ENCODE data around the gene NRL. TPM values are rescaled to one million over a fixed set of nuclear protein-coding genes. Genes with fewer than 3 reads are reported as not detected.

Gene NRL
- polyA plus RNA-seq, 2 of the 4 experiments (the other 2 are of a cell fraction) = 0.93 to 0.97 TPM

DNA sequence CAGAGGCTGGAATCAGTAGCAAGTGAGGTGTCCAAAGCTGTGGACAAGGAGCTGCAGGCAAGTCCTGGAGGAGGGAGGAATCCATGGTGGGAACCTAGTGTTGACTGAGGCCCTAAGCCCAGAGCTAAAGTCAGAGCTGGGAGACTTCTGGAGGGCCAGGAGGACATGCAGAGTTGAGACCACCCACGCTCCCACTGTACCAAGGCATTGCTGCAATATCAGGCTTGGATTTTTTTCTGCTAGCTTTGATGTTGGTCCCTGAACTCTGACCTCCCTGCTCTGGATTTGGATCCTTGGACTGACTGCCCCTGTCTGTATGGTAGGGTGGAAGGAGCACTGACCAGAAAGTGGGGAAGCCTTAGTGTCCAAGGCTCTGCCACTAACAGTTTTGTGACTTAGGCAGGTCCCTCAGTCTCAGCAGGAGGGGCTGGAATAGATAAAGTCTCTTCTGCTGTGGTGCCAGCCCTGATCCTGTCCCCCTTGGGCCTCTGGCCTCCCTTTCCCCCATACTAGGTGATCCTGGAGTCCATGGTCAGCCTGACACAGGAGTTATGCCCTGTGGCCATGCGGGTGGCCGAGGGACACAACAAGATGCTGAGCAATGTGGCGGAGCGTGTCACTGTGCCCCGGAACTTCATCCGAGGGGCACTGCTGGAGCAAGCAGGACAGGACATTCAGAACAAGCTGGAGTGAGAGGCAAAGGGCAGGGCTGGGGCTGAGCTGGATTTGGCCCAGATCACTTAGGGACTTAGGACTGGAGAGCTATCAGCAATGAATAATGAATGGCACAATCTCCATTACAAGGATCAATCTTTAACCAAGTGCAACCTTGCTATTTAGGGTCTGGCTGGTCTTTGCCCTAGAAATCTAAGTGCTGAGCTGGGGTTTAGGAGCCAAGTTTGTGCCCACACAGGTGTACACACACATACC is 53.5 kb downstream of the NRL start:
- ATAC-seq = no peak
- 72% methylated on average over 7 of the region's 7 CpGs for WGBS (ENCODE audit: missing lambda C conversion rate)

DNA sequence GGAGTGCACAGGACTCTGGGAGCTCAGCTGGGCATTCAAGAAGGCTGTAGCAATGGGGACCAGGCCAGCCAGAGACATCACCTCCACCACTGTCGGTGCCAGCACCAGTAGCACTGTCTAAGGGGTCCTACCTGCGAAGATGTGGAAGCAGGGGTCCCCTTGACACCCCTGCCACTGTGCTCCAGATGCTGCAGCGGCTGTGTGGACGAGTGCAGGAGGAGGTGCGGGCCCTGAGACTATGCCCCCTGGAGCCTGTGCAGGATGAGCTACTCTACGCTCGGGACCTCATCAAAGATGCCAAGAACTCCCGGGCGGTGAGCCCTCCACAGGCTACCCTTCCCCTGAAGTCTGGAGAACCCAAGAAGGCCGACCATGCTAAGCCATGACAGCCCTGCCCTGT is 54.3 kb downstream of the NRL start:
- ATAC-seq (no peak), FAIRE-seq (no peak), DNase-seq (ENCODE audit: low read depth in 1 of 2, low spot score in 1 of 2) (no peak)
- ChIA-PET POLR2A (no interaction called here), CTCF (interaction anchor here (1.2 to 15.8 kb wide), 8 partner anchors 11 to 100 kb away, joined by 3 to 405 read pairs (median 57); partner anchors contain the start of genes CPNE6, IRF9 and PCK2)
- no peak for TF ChIP-seq JUNB (IDR thresholded peaks at IDR 0.05)
- 64% methylated on average over 10 of the region's 10 CpGs for WGBS (ENCODE audit: missing lambda C conversion rate)
- Histone ChIP-seq H3K4me3 (no peak overlapping the region), H3K4me2 (no peak overlapping the region), H3K4me1 (no peaks in the 10 kb centered on the region), H3K27ac (no peak overlapping the region), H3K9me3 (no peaks in the 10 kb centered on the region)

More for the DNA sequence above, 53.5 kb downstream of the NRL start:
- no peak overlapping the region for H3K4me2 ChIP-seq
- TF ChIP-seq, protein P1, sequence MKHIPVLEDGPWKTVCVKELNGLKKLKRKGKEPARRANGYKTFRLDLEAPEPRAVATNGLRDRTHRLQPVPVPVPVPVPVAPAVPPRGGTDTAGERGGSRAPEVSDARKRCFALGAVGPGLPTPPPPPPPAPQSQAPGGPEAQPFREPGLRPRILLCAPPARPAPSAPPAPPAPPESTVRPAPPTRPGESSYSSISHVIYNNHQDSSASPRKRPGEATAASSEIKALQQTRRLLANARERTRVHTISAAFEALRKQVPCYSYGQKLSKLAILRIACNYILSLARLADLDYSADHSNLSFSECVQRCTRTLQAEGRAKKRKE (CRISPR knock-in tag; IDR thresholded peaks at IDR 0.05; ENCODE audit: low read depth) = no peak
- TF ChIP-seq CBX2 (IDR thresholded peaks at IDR 0.05; ENCODE audit: borderline replicate concordance, low read depth) (no peak), JUNB (IDR thresholded peaks at IDR 0.05) (no peak), POLR2AphosphoS2 (conservative IDR thresholded peaks at IDR 0.05; ENCODE audit: low read length) (no peak)
- POLR2A ChIA-PET = no interaction called here
- H3K27ac ChIP-seq = no peak overlapping the region
- H3K9me3 ChIP-seq = no peaks in the 10 kb centered on the region
- no peak overlapping the region for H3K4me3 ChIP-seq
- CTCF ChIA-PET = interaction anchor here (0.9 to 15.8 kb wide), 9 partner anchors 9 to 235 kb away, joined by 3 to 405 read pairs (median 5); partner anchors contain the start of genes CPNE6, IRF9 and PCK2
- no peak for FAIRE-seq
- H3K4me1 ChIP-seq = no peaks in the 10 kb centered on the region
- no peak for DNase-seq (ENCODE audit: low read depth in 1 of 2, low spot score in 1 of 2)

DNA sequence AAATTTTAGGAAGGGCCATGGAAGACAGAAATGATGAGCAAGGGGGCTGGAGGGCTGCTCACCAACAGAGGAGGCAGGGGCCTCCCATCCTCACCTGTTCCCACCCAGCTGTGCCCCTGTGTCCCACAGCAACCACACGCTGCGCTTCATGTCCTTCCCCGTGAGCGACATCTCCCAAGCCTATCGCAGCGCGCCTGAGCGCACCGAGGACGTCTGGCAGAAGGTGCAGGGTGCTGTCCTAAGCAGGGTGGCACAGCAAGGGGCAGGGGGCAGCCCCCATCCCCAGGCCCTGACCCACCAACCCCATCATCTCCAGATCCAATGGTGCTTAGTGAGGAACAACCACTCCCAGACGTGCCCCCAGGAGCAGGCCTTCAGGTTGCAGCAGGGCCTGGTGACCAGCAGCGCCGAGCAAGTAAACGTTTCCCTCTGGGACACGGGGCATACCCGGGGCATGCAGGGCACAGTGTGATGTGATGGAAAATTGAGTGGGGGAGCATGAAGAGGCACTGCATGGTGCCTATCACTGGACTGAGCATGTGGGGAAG is 54.8 kb downstream of the NRL start:
- ChIA-PET POLR2A (no interaction called here), CTCF (interaction anchor here (7.0 to 15.8 kb wide), 4 partner anchors 12 to 46 kb away, joined by 101 to 405 read pairs (median 175); partner anchors contain the start of genes CPNE6 and PCK2)
- no peak for ATAC-seq
- DNase-seq (ENCODE audit: low read depth in 1 of 2, low spot score in 1 of 2) = no peak
- Histone ChIP-seq H3K9me3 (no peaks in the 10 kb centered on the region), H3K4me2 (no peak overlapping the region), H3K27ac (no peak overlapping the region), H3K4me1 (no peaks in the 10 kb centered on the region), H3K4me3 (no peak overlapping the region)
- no peak for TF ChIP-seq CHD2 (IDR thresholded peaks at IDR 0.05; ENCODE audit: low read length, partially characterized antibody)
- no peak for FAIRE-seq
- WGBS (ENCODE audit: missing lambda C conversion rate) = 76% methylated on average over 13 of the region's 16 CpGs

DNA sequence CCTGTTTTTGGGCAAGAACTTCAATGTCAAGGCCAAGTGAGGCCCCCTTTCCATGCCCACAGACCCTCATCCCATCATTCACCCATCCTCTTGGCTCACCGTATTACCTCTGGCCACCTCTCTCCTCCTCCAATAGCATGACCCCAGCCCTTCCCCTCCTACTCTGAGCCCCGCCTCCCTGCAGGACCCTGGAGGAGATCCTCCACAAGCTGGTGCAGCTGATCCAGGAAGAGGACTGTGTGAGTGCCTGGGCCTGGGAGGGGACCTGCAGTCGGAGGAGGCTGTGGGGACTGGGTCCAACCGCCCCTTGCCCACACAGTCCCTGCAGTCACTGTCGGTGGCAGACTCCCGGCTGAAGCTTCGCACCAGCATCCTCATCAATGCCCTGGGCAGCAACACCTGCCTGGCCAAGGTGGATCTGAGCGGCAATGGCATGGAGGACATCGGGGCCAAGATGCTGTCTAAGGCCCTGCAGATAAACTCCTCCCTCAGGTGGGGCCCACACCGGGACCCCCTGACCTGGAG is 55.7 kb downstream of the NRL start:
- no peaks in the 10 kb centered on the region for H3K9me3 ChIP-seq
- no peak overlapping the region for H3K4me3 ChIP-seq
- FAIRE-seq (no peak), ATAC-seq (peak in 1 of 2 experiments; percentile 34; a peak in 3 of 6 replicates), DNase-seq (ENCODE audit: low read depth in 1 of 2, low spot score in 1 of 2) (no peak)
- POLR2A ChIA-PET = interaction anchor here (1.2 to 2.0 kb wide), 5 partner anchors 22 to 56 kb away, joined by 4 to 14 read pairs (median 11); partner anchors contain the start of genes DCAF11, NRL and PCK2
- no peak overlapping the region for H3K4me2 ChIP-seq
- CTCF ChIA-PET = interaction anchor here (1.0 to 15.8 kb wide), 16 partner anchors 12 to 129 kb away, joined by 3 to 405 read pairs (median 8); partner anchors contain the start of genes CPNE6, IPO4, IRF9 and PCK2
- TF ChIP-seq RFX5 (IDR thresholded peaks at IDR 0.05) (no peak), TFCP2L1 (CRISPR knock-in tag; IDR thresholded peaks at IDR 0.05) (no peak), MYC (IDR thresholded peaks at IDR 0.05; ENCODE audit: borderline replicate concordance, low read length) (no peak), CBX8 (IDR thresholded peaks at IDR 0.05) (no peak), HOXA7 (CRISPR knock-in tag; IDR thresholded peaks at IDR 0.05) (no peak), ZSCAN20 (CRISPR knock-in tag; IDR thresholded peaks at IDR 0.05) (no peak), BHLHE40 (IDR thresholded peaks at IDR 0.05; ENCODE audit: low read depth, low read length) (no peak), POLR2A (IDR thresholded peaks at IDR 0.05; ENCODE audit: low read length) (no peak), FOXS1 (CRISPR knock-in tag; IDR thresholded peaks at IDR 0.05) (no peak), ESRRA (IDR thresholded peaks at IDR 0.05; ENCODE audit: borderline replicate concordance, low read length) (no peak), PHF8 (IDR thresholded peaks at IDR 0.05; ENCODE audit: borderline replicate concordance, low read depth) (no peak), ZNF302 (CRISPR knock-in tag; IDR thresholded peaks at IDR 0.05) (no peak)
- TF ChIP-seq, protein P2, sequence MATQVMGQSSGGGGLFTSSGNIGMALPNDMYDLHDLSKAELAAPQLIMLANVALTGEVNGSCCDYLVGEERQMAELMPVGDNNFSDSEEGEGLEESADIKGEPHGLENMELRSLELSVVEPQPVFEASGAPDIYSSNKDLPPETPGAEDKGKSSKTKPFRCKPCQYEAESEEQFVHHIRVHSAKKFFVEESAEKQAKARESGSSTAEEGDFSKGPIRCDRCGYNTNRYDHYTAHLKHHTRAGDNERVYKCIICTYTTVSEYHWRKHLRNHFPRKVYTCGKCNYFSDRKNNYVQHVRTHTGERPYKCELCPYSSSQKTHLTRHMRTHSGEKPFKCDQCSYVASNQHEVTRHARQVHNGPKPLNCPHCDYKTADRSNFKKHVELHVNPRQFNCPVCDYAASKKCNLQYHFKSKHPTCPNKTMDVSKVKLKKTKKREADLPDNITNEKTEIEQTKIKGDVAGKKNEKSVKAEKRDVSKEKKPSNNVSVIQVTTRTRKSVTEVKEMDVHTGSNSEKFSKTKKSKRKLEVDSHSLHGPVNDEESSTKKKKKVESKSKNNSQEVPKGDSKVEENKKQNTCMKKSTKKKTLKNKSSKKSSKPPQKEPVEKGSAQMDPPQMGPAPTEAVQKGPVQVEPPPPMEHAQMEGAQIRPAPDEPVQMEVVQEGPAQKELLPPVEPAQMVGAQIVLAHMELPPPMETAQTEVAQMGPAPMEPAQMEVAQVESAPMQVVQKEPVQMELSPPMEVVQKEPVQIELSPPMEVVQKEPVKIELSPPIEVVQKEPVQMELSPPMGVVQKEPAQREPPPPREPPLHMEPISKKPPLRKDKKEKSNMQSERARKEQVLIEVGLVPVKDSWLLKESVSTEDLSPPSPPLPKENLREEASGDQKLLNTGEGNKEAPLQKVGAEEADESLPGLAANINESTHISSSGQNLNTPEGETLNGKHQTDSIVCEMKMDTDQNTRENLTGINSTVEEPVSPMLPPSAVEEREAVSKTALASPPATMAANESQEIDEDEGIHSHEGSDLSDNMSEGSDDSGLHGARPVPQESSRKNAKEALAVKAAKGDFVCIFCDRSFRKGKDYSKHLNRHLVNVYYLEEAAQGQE (IDR thresholded peaks at IDR 0.05) = no peak
- H3K4me1 ChIP-seq = no peaks in the 10 kb centered on the region
- WGBS (ENCODE audit: missing lambda C conversion rate) = 89% methylated on average over 2 of the region's 10 CpGs
- no peak overlapping the region for H3K27ac ChIP-seq
